PFSK-1 (cell line): ENCODE results near the gene SPHK2.

Experiments used
- FOXP2 ChIP-seq: optimal IDR thresholded peaks from 2 replicates; pipeline ENCODE3; 2011; ENCODE audit warnings: borderline replicate concordance, control low read depth, inconsistent platforms; ENCODE audit not compliant: insufficient read depth; ENCODE audit errors: extremely low read length, extremely low read depth
- POLR2AphosphoS5 ChIP-seq: IDR thresholded peaks from 2 replicates; pipeline ENCODE4 v1.6.1; 2012; ENCODE audit warnings: low read depth, mild to moderate bottlenecking, control low read depth, low read length, moderate library complexity
- SIN3A ChIP-seq: IDR thresholded peaks from 2 replicates; pipeline ENCODE4 v1.6.1; 2012; ENCODE audit warnings: mild to moderate bottlenecking, low read length, moderate library complexity, borderline replicate concordance; ENCODE audit not compliant: insufficient read depth
- TAF1 ChIP-seq: IDR thresholded peaks from 2 replicates; pipeline ENCODE4 v1.6.1; 2012; ENCODE audit warnings: low read length, control low read depth, borderline replicate concordance; ENCODE audit not compliant: insufficient read depth
- TF ChIP-seq, protein P1 (sequence below), 2 experiments: IDR thresholded peaks; 2 replicates each; pipeline versions ENCODE4 v1.6.1 to v1.8.0; 2011 to 2012; ENCODE audit warnings: low read depth in 2 of 2, low read length in 2 of 2, control low read depth in 1 of 2, inconsistent platforms in 1 of 2, mild to moderate bottlenecking in 1 of 2, moderate library complexity in 1 of 2; ENCODE audit not compliant: insufficient read depth in 1 of 2

SPHK2 gene

DNA sequence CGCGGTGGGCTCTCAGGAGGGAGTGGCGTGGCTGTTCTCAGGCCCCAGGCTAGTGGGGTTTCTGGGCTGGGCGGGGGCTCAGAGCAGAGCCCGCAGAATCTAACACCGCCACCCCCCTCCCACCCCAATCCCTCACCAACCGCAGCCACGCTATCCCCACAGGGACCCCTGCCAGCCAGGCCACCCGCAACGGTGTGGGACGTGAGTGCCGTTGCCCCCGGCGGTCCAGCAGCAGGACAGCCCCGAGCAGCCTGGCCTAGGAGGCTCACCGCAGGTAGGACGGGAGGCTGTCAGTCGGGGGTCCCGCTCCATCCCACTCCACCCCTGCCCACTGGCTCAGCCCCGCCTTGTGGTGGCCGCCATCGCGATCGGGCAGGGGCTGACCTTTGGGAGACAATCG is 53.7 kb downstream of the SPHK2 start, which contains the start of gene NTN5:
NTN5 (minus strand) TSS at position 24 of the 400 bp plus-strand sequence. CDS start 2,031 bp downstream, outside the sequence.
- no peak for TF ChIP-seq TAF1
- TF ChIP-seq SIN3A = no peak
- TF ChIP-seq, protein P1, sequence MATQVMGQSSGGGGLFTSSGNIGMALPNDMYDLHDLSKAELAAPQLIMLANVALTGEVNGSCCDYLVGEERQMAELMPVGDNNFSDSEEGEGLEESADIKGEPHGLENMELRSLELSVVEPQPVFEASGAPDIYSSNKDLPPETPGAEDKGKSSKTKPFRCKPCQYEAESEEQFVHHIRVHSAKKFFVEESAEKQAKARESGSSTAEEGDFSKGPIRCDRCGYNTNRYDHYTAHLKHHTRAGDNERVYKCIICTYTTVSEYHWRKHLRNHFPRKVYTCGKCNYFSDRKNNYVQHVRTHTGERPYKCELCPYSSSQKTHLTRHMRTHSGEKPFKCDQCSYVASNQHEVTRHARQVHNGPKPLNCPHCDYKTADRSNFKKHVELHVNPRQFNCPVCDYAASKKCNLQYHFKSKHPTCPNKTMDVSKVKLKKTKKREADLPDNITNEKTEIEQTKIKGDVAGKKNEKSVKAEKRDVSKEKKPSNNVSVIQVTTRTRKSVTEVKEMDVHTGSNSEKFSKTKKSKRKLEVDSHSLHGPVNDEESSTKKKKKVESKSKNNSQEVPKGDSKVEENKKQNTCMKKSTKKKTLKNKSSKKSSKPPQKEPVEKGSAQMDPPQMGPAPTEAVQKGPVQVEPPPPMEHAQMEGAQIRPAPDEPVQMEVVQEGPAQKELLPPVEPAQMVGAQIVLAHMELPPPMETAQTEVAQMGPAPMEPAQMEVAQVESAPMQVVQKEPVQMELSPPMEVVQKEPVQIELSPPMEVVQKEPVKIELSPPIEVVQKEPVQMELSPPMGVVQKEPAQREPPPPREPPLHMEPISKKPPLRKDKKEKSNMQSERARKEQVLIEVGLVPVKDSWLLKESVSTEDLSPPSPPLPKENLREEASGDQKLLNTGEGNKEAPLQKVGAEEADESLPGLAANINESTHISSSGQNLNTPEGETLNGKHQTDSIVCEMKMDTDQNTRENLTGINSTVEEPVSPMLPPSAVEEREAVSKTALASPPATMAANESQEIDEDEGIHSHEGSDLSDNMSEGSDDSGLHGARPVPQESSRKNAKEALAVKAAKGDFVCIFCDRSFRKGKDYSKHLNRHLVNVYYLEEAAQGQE (IDR thresholded peaks at IDR 0.05; ENCODE audit: insufficient read depth in 1 of 2, low read depth in 2 of 2, low read length in 2 of 2) = no peak
- no peak for TF ChIP-seq POLR2AphosphoS5
- TF ChIP-seq FOXP2 = no peak

GRCh38 chr19:48673436-48674100 is 54.3 kb downstream of the SPHK2 start:
- TF ChIP-seq FOXP2 (no peak), SIN3A (no peak), TAF1 (no peak), POLR2AphosphoS5 (no peak)
- TF ChIP-seq, protein P1 (IDR thresholded peaks at IDR 0.05; ENCODE audit: insufficient read depth in 1 of 2, low read depth in 2 of 2, low read length in 2 of 2) = no peak

DNA sequence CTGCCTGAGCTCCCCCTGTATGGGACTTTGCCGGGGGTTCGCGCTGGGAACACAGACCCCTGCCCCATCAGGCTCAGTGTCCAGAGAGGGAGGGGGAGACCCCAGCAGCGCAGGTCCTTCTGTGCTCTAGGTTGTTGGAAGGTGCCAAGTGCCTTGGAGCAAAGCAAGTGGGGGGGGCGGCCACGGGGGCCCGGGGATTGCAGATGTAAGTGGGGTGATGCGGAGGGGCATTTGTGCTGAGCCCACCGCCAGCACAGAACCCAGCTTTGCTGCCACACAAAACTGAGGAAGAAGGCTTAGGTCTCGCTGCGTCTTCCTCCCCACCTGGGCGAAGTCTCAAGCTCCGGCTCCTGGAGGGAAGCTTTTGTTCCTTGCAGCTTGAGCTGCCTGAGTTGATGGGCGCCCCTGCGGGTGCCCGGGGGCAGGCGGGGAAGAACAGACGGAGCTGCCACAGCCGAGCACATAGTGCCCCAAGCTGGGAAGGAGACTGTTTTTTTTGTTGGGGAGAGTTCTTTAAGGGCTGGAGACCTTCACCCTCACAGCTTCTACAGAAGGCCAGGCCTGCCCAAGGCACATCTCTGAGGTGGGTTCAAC is 55.0 kb downstream of the SPHK2 start:
- TF ChIP-seq SIN3A (no peak), POLR2AphosphoS5 (no peak), FOXP2 (no peak), TAF1 (no peak)
- TF ChIP-seq, protein P1 (IDR thresholded peaks at IDR 0.05; ENCODE audit: insufficient read depth in 1 of 2, low read depth in 2 of 2, low read length in 2 of 2) = no peak

- TF ChIP-seq POLR2AphosphoS5 = 0 out of 2 replicates have a peak, but pooled peaks have one; percentile 23
- TF ChIP-seq, protein P1 (IDR thresholded peaks at IDR 0.05; ENCODE audit: insufficient read depth in 1 of 2, low read depth in 2 of 2, low read length in 2 of 2) = no peak
Measured at GRCh38 chr19:48674921-48675824, 55.9 kb downstream of the SPHK2 start.
